Mesothelial cell of epicardium (in vitro differentiated cells): ENCODE data around the gene SUN3. TPM values are rescaled to one million over a fixed set of nuclear protein-coding genes. Genes with fewer than 3 reads are reported as not detected.
"Not testable (repeated sequence)": the region's sequence is repeated elsewhere in the genome, so short reads cannot be mapped to it uniquely, and the experiment has no call there.

Experiments used
- DNase-seq, 2 experiments: peaks; one replicate each; pipeline ENCODE4 v3.0.0; 2021; ENCODE audit warnings: low spot score in 2 of 2; ENCODE audit not compliant: unreplicated experiment in 2 of 2
- H3K27ac Mint-ChIP-seq: 2 replicates; pipeline ENCODE4 v1.8.0; 2021; ENCODE audit warnings: mixed read lengths
- H3K27me3 Mint-ChIP-seq: 2 replicates; pipeline ENCODE4 v1.8.0; 2021; ENCODE audit warnings: low read depth, mixed read lengths
- H3K36me3 Mint-ChIP-seq: 2 replicates; pipeline ENCODE4 v1.8.0; 2021; ENCODE audit warnings: mixed read lengths
- H3K4me1 Mint-ChIP-seq: 2 replicates; pipeline ENCODE4 v1.8.0; 2021; ENCODE audit warnings: mixed read lengths
- H3K4me3 Mint-ChIP-seq: 2 replicates; pipeline ENCODE4 v1.8.0; 2021; ENCODE audit warnings: mild to moderate bottlenecking, moderate library complexity, mixed read lengths
- H3K9me3 Mint-ChIP-seq: 2 replicates; pipeline ENCODE4 v1.8.0; 2021; ENCODE audit warnings: mixed read lengths
- CTCF ChIP-seq: fragments of 200-600 bp; sonication (generic); IDR thresholded peaks from one replicate; pipeline ENCODE4 v1.5.0; 2021; ENCODE audit warnings: antibody characterized with exemption; ENCODE audit not compliant: unreplicated experiment
- total RNA-seq: library from RNA; stranded (reverse); gene quantifications from 3 replicates; pipeline ENCODE4 v1.2.1, GENCODE V29; 2021

Gene SUN3
- total RNA-seq, 1 donor from 2014 or later, result not detected

GRCh38 chr7:48009954-48010353 lies 19.0 kb downstream of the SUN3 start:
- DNase-seq, result no peak
- no peaks in the 10 kb centered on the region for H3K9me3 Mint-ChIP-seq
- no peak for TF ChIP-seq CTCF
- H3K27ac Mint-ChIP-seq, result no peak overlapping the region
- H3K4me3 Mint-ChIP-seq, result no peak overlapping the region
- H3K4me1 Mint-ChIP-seq, result peaks cover 8% of the 10 kb centered on the region
- H3K27me3 Mint-ChIP-seq, result no peaks in the 10 kb centered on the region
- no peaks in the 10 kb centered on the region for H3K36me3 Mint-ChIP-seq

- Mint-ChIP-seq H3K9me3 (no peaks in the 10 kb centered on the region), H3K4me3 (no peak overlapping the region), H3K4me1 (peaks cover 12% of the 10 kb centered on the region), H3K27ac (no peak overlapping the region), H3K36me3 (no peaks in the 10 kb centered on the region), H3K27me3 (no peaks in the 10 kb centered on the region)
- TF ChIP-seq CTCF, result no peak
- no peak for DNase-seq
Measured at GRCh38 chr7:48009257-48009656, 19.6 kb downstream of the SUN3 start.

- Mint-ChIP-seq H3K27ac (no peak overlapping the region), H3K36me3 (no peaks in the 10 kb centered on the region), H3K4me1 (peaks cover 15% of the 10 kb centered on the region), H3K9me3 (peaks cover 7% of the 10 kb centered on the region), H3K27me3 (no peaks in the 10 kb centered on the region), H3K4me3 (no peak overlapping the region)
- no peak for DNase-seq
- TF ChIP-seq CTCF, result no peak
Measured at GRCh38 chr7:48006866-48007265, 22.0 kb downstream of the SUN3 start.

GRCh38 chr7:48004638-48005037 lies 24.3 kb downstream of the SUN3 start:
- no peak for DNase-seq
- H3K4me3 Mint-ChIP-seq, result no peak overlapping the region
- no peaks in the 10 kb centered on the region for H3K27me3 Mint-ChIP-seq
- H3K27ac Mint-ChIP-seq, result no peak overlapping the region
- H3K36me3 Mint-ChIP-seq, result no peaks in the 10 kb centered on the region
- peaks cover 8% of the 10 kb centered on the region for H3K4me1 Mint-ChIP-seq
- TF ChIP-seq CTCF, result no peak
- H3K9me3 Mint-ChIP-seq, result peaks cover 17% of the 10 kb centered on the region

- DNase-seq, result no peak
- Mint-ChIP-seq H3K9me3 (peaks cover 17% of the 10 kb centered on the region), H3K27ac (no peak overlapping the region), H3K36me3 (no peaks in the 10 kb centered on the region), H3K4me1 (peaks cover 8% of the 10 kb centered on the region), H3K4me3 (no peak overlapping the region), H3K27me3 (no peaks in the 10 kb centered on the region)
- no peak for TF ChIP-seq CTCF
Measured at GRCh38 chr7:48004032-48004431, 24.9 kb downstream of the SUN3 start.

GRCh38 chr7:48000164-48000563 lies 28.7 kb downstream of the SUN3 start:
- not testable (repeated sequence) for H3K4me3 Mint-ChIP-seq, H3K36me3 Mint-ChIP-seq, H3K27ac Mint-ChIP-seq, H3K4me1 Mint-ChIP-seq, DNase-seq, H3K27me3 Mint-ChIP-seq
- H3K9me3 Mint-ChIP-seq, result peaks cover 17% of the 10 kb centered on the region
